HUES48 (cell line): ENCODE results near the gene CMTM1.
"Not testable (repeated sequence)": the region's sequence is repeated elsewhere in the genome, so short reads cannot be mapped to it uniquely, and the experiment has no call there.

Source experiments
- H3K27ac ChIP-seq: one replicate; pipeline ENCODE4 v1.7.0; 2013; ENCODE audit warnings: low read depth, low read length, inconsistent platforms
- H3K27me3 ChIP-seq: 2 replicates; pipeline ENCODE4 v1.6.1; 2013; ENCODE audit warnings: mild to moderate bottlenecking, low read length; ENCODE audit not compliant: control insufficient read depth, insufficient read depth
- H3K36me3 ChIP-seq: 2 replicates; pipeline ENCODE4 v1.6.1; 2013; ENCODE audit warnings: low read length; ENCODE audit not compliant: control insufficient read depth, insufficient read depth
- H3K4me1 ChIP-seq: 2 replicates; pipeline ENCODE4 v1.6.1; 2013; ENCODE audit warnings: mild to moderate bottlenecking, low read length; ENCODE audit not compliant: control insufficient read depth, insufficient read depth
- H3K4me3 ChIP-seq: 2 replicates; pipeline ENCODE4 v1.5.1; 2013; ENCODE audit warnings: mild to moderate bottlenecking, low read depth, low read length
- H3K9ac ChIP-seq: 2 replicates; pipeline ENCODE4 v1.6.1; 2013; ENCODE audit warnings: mild to moderate bottlenecking, low read depth, low read length, moderate library complexity
- H3K9me3 ChIP-seq: 2 replicates; pipeline ENCODE4 v1.6.1; 2013; ENCODE audit warnings: low read length; ENCODE audit not compliant: control insufficient read depth, insufficient read depth

Gene CMTM1

GRCh38 chr16:66618588-66619375 is 52.5 kb downstream of the CMTM1 start:
- Histone ChIP-seq H3K4me3 (no peak overlapping the region), H3K27ac (peak overlapping the region; percentile 3), H3K4me1 (peaks cover 33% of the 10 kb centered on the region), H3K9ac (no peak overlapping the region), H3K9me3 (no peaks in the 10 kb centered on the region), H3K36me3 (peaks cover 62% of the 10 kb centered on the region), H3K27me3 (no peaks in the 10 kb centered on the region)

GRCh38 chr16:66619534-66620428 is 53.5 kb downstream of the CMTM1 start:
- H3K4me3 ChIP-seq, result no peak overlapping the region
- H3K9me3 ChIP-seq, result no peaks in the 10 kb centered on the region
- peaks cover 36% of the 10 kb centered on the region for H3K4me1 ChIP-seq
- no peaks in the 10 kb centered on the region for H3K27me3 ChIP-seq
- no peak overlapping the region for H3K9ac ChIP-seq
- peak overlapping the region; percentile 40 for H3K27ac ChIP-seq
- H3K36me3 ChIP-seq, result peaks cover 53% of the 10 kb centered on the region

- H3K27ac ChIP-seq, result peak overlapping the region; percentile 40
- H3K4me1 ChIP-seq, result peaks cover 34% of the 10 kb centered on the region
- peaks cover 47% of the 10 kb centered on the region for H3K36me3 ChIP-seq
- no peak overlapping the region for H3K4me3 ChIP-seq
- no peak overlapping the region for H3K9ac ChIP-seq
- no peaks in the 10 kb centered on the region for H3K27me3 ChIP-seq
- H3K9me3 ChIP-seq, result no peaks in the 10 kb centered on the region
Measured at GRCh38 chr16:66620429-66620795, 54.2 kb downstream of the CMTM1 start.

- peaks cover 20% of the 10 kb centered on the region for H3K4me1 ChIP-seq
- no peak overlapping the region for H3K9ac ChIP-seq
- H3K9me3 ChIP-seq, result no peaks in the 10 kb centered on the region
- no peak overlapping the region for H3K4me3 ChIP-seq
- H3K27ac ChIP-seq, result no peak overlapping the region
- peaks cover 47% of the 10 kb centered on the region for H3K36me3 ChIP-seq
- H3K27me3 ChIP-seq, result no peaks in the 10 kb centered on the region
Measured at GRCh38 chr16:66621973-66622372, 55.7 kb downstream of the CMTM1 start.

- Histone ChIP-seq H3K4me1 (peaks cover 11% of the 10 kb centered on the region), H3K27ac (no peak overlapping the region), H3K27me3 (no peaks in the 10 kb centered on the region), H3K36me3 (peaks cover 47% of the 10 kb centered on the region), H3K9ac (no peak overlapping the region), H3K9me3 (no peaks in the 10 kb centered on the region), H3K4me3 (no peak overlapping the region)
Measured at GRCh38 chr16:66622863-66623262, 56.6 kb downstream of the CMTM1 start.

- H3K9ac ChIP-seq, result no peak overlapping the region
- no peaks in the 10 kb centered on the region for H3K27me3 ChIP-seq
- 0 out of 2 replicates have a peak, but pooled peaks cover 7% of the 10 kb centered on the region for H3K4me1 ChIP-seq
- H3K27ac ChIP-seq, result no peak overlapping the region
- peaks cover 42% of the 10 kb centered on the region for H3K36me3 ChIP-seq
- no peaks in the 10 kb centered on the region for H3K9me3 ChIP-seq
- H3K4me3 ChIP-seq, result no peak overlapping the region
Measured at GRCh38 chr16:66623755-66624154, 57.5 kb downstream of the CMTM1 start.

GRCh38 chr16:66627611-66628378 is 61.6 kb downstream of the CMTM1 start:
- H3K4me1 ChIP-seq, H3K9ac ChIP-seq, H3K9me3 ChIP-seq, H3K27ac ChIP-seq, H3K27me3 ChIP-seq, H3K4me3 ChIP-seq: not testable (repeated sequence)
- H3K36me3 ChIP-seq, result peaks cover 12% of the 10 kb centered on the region
